Cardiac muscle cell (in vitro differentiated cells and primary cell): ENCODE results near the gene RPS6KL1. TPM values are rescaled to one million over a fixed set of nuclear protein-coding genes. Genes with fewer than 3 reads are reported as not detected.

ENCODE experiments used
- DNase-seq, 2 donors: peaks; one replicate each; pipeline versions ENCODE4 v3.0.0 to v3.0.0-alpha.2; 2010 to 2017; ENCODE audit warnings: low read depth in 1 of 2, low spot score in 1 of 2
- H3K27ac ChIP-seq: fragments of 200-600 bp; sonication (generic); 2 replicates; pipeline ENCODE4 v1.5.1; 2016
- H3K27me3 ChIP-seq: fragments of 200-600 bp; sonication (generic); 2 replicates; pipeline ENCODE4 v1.6.0; 2016; ENCODE audit warnings: control low read depth
- H3K36me3 ChIP-seq: fragments of 200-600 bp; sonication (generic); 2 replicates; pipeline ENCODE4 v1.5.1; 2016; ENCODE audit warnings: control low read depth
- H3K4me1 ChIP-seq: fragments of 200-600 bp; sonication (generic); 2 replicates; pipeline ENCODE4 v1.8.1; 2017; ENCODE audit warnings: low read depth, mild to moderate bottlenecking, mixed run types
- H3K4me3 ChIP-seq: fragments of 200-600 bp; sonication (generic); 2 replicates; pipeline ENCODE4 v1.5.1; 2016; ENCODE audit warnings: mild to moderate bottlenecking
- H3K9me3 ChIP-seq: fragments of 200-600 bp; sonication (generic); 2 replicates; pipeline ENCODE4 v1.5.1; 2017; ENCODE audit warnings: low read depth, mild to moderate bottlenecking, control low read depth
- CTCF ChIP-seq: IDR thresholded peaks from 2 replicates; pipeline ENCODE4 v1.5.1; 2012; ENCODE audit warnings: low read depth, mild to moderate bottlenecking, low read length
- polyA plus RNA-seq: library from polyadenylated mRNA; unstranded; fragments of >200 nt; fragmentation: Nextera tagmentation; extraction: Ambion mirVana; gene quantifications from 2 replicates; pipeline ENCODE4 v1.2.1, GENCODE V29; 2016
- total RNA-seq: library from RNA; depleted of rRNA; stranded (reverse); fragments of >200 nt; gene quantifications from 2 replicates; pipeline ENCODE4 v1.2.3, GENCODE V29; 2016

The RPS6KL1 gene
- total and polyA plus RNA-seq, 2 experiments from 2014 or later: 9.3 to 15.1 TPM

DNA sequence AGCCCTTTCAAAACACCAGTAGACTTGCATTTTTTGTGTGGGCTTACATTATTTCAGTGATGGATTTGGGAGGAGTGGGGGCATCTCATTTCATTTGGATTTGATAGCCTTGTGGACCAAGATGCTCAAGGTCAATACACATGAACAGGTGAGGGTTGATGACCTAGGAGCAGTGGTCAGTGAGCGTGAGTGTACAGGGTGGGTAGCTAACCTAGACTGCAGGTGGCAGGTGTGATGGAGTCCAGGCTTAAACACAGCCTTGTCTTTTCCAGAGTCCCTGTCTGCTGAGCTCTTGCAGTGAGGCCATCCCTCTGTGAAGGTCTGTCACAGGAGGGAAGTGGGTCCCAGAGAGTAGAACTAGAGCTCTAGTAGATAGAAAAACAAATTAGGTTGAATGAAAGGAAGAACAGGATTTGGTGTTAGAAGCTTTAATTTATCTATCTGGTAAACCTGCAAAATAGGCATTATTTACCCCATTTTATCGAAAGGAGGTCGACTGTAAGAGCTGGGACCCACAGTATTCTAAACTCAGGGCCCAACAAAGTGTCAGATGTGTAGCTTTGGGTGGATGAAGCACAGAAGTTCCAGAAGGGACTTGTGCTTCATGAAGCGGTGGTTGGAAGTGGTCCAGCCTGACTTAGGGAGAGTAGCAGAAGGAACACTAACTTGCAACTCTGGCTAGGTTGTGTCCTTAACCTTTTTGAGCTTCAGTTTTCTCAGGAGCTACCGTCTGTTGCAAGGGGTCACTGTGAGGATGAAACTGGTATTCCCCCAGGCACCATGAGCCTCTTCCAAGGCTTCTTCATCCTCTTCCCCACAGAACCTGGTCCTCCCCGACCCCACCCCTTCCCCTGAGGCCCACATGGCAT, 18.2 kb downstream of the RPS6KL1 start:
- Histone ChIP-seq H3K36me3 (peaks cover 34% of the 10 kb centered on the region), H3K27ac (no peak overlapping the region), H3K9me3 (no peaks in the 10 kb centered on the region), H3K4me3 (no peak overlapping the region), H3K4me1 (no peaks in the 10 kb centered on the region), H3K27me3 (no peaks in the 10 kb centered on the region)
- no peak for DNase-seq
- TF ChIP-seq CTCF: no peak

DNA sequence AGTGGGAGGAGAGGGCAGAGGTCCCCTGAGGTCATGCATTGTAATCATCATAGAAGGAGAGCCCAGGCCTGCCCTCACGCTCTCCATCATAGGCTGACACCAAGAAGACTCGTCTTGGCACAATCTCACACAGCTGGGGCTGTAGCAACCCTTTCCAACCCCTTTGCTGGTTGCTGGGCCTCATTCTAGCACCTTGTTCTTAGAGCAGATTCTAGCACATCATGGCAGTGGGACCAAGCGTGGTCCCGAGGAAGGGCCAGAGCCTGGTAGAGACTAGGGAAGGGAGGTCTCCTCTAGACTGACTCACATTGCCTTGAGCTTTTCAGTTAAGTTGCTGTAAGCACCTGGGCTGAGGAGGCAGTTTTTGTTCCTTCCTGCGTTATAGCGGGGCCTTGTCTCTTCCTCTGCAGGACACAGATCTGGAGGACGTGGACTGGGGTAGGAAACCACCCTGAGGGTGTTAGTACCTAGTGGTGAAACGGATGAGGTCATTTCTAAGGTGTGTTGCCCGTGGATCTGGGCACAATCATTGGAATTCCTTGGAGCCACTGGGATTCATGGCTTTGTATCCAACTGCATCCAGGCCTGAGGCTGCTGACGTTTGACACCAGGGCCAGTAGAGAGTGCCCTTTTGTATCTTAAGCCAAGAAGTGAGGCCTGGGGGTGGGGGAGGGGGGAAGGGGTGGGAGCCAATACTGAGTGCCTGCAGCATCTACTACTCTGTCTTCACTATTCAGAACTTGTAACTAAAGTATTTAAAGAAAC, 19.9 kb downstream of the RPS6KL1 start:
- Histone ChIP-seq H3K27ac (no peak overlapping the region), H3K27me3 (no peaks in the 10 kb centered on the region), H3K36me3 (peaks cover 49% of the 10 kb centered on the region), H3K4me3 (no peak overlapping the region), H3K9me3 (no peaks in the 10 kb centered on the region), H3K4me1 (no peaks in the 10 kb centered on the region)
- no peak for TF ChIP-seq CTCF
- no peak for DNase-seq

GRCh38 chr14:74898694-74899093, 24.4 kb downstream of the RPS6KL1 start:
- Histone ChIP-seq H3K27me3 (no peaks in the 10 kb centered on the region), H3K4me1 (no peaks in the 10 kb centered on the region), H3K4me3 (no peak overlapping the region), H3K9me3 (no peaks in the 10 kb centered on the region), H3K27ac (no peak overlapping the region), H3K36me3 (peaks cover 88% of the 10 kb centered on the region)
- no peak for DNase-seq
- TF ChIP-seq CTCF: no peak

DNA sequence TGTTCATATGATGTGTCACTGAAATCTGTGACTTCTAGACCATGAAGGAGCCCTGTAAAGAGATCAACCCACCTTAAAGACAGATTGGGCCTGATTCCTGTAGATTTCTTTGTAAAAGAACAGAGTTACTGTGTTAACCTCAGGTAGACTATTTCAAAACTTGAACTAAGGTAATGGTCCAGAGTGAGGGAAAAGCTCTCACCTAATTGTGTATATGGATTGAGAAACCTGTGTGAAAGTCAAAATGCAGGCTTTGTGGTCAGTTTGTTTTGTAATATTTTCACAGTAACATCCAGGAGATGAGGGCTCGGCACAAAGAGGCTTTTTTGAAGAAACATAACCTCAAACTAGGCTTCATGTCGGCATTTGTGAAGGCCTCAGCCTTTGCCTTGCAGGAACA, 25.0 kb downstream of the RPS6KL1 start:
- no peak for TF ChIP-seq CTCF
- Histone ChIP-seq H3K4me1 (no peaks in the 10 kb centered on the region), H3K36me3 (peaks cover 93% of the 10 kb centered on the region), H3K4me3 (no peak overlapping the region), H3K9me3 (no peaks in the 10 kb centered on the region), H3K27ac (no peak overlapping the region), H3K27me3 (no peaks in the 10 kb centered on the region)
- no peak for DNase-seq

GRCh38 chr14:74897642-74898041, 25.4 kb downstream of the RPS6KL1 start:
- Histone ChIP-seq H3K9me3 (no peaks in the 10 kb centered on the region), H3K36me3 (peaks cover 93% of the 10 kb centered on the region), H3K27me3 (no peaks in the 10 kb centered on the region), H3K4me3 (no peak overlapping the region), H3K27ac (no peak overlapping the region), H3K4me1 (no peaks in the 10 kb centered on the region)
- no peak for TF ChIP-seq CTCF
- no peak for DNase-seq
